ENCODE results near the gene GOLT1A.
"Not testable (repeated sequence)": the region's sequence is repeated elsewhere in the genome, so short reads cannot be mapped to it uniquely, and the experiment has no call there.

The GOLT1A gene

GRCh38 chr1:204246876-204247275 is 33.1 kb upstream of the GOLT1A start:
- DNase-seq, result no peak

- no peak for DNase-seq
Measured at GRCh38 chr1:204242920-204243319, 29.1 kb upstream of the GOLT1A start.

- DNase-seq, result no peak
Measured at GRCh38 chr1:204241914-204242313, 28.1 kb upstream of the GOLT1A start.

- no peak for DNase-seq
Measured at GRCh38 chr1:204241050-204241449, 27.3 kb upstream of the GOLT1A start.

- no peak for DNase-seq
Measured at GRCh38 chr1:204240233-204240632, 26.4 kb upstream of the GOLT1A start.

GRCh38 chr1:204239401-204239800 is 25.6 kb upstream of the GOLT1A start:
- DNase-seq, result not testable (repeated sequence)

- DNase-seq, result not testable (repeated sequence)
Measured at GRCh38 chr1:204238520-204238919, 24.7 kb upstream of the GOLT1A start.

- DNase-seq, result not testable (repeated sequence)
Measured at GRCh38 chr1:204237515-204237914, 23.7 kb upstream of the GOLT1A start.

- DNase-seq, result no peak
Measured at GRCh38 chr1:204232526-204232925, 18.7 kb upstream of the GOLT1A start.

GRCh38 chr1:204230211-204230610 is 16.4 kb upstream of the GOLT1A start:
- DNase-seq, result no peak

GRCh38 chr1:204228896-204229295 is 15.1 kb upstream of the GOLT1A start:
- no peak for DNase-seq

- DNase-seq, result no peak
Measured at GRCh38 chr1:204227996-204228785, 14.4 kb upstream of the GOLT1A start.

GRCh38 chr1:204227351-204227750 is 13.6 kb upstream of the GOLT1A start:
- DNase-seq, result no peak

GRCh38 chr1:204225841-204226735 is 12.3 kb upstream of the GOLT1A start:
- DNase-seq, result peak; percentile 65

GRCh38 chr1:204224655-204225054 is 10.9 kb upstream of the GOLT1A start:
- no peak for DNase-seq

- no peak for DNase-seq
Measured at GRCh38 chr1:204223129-204223860, 9.5 kb upstream of the GOLT1A start.

GRCh38 chr1:204222764-204223055 is 8.9 kb upstream of the GOLT1A start:
- no peak for DNase-seq

GRCh38 chr1:204222006-204222763 is 8.4 kb upstream of the GOLT1A start:
- no peak for DNase-seq

GRCh38 chr1:204221271-204221670 is 7.5 kb upstream of the GOLT1A start:
- DNase-seq, result no peak

GRCh38 chr1:204219971-204220616 is 6.3 kb upstream of the GOLT1A start:
- DNase-seq, result no peak

- no peak for DNase-seq
Measured at GRCh38 chr1:204218552-204218951, 4.8 kb upstream of the GOLT1A start.

- DNase-seq, result no peak
Measured at GRCh38 chr1:204217648-204218000, 3.8 kb upstream of the GOLT1A start.
